GM19099 (cell line): ENCODE data around the gene NCOR2.

Experiments used
- POLR2A ChIP-seq: IDR thresholded peaks from 3 replicates; pipeline ENCODE4 v1.6.1; 2011; ENCODE audit warnings: low read depth; ENCODE audit not compliant: insufficient read length; ENCODE audit errors: extremely low read depth

The NCOR2 gene

DNA sequence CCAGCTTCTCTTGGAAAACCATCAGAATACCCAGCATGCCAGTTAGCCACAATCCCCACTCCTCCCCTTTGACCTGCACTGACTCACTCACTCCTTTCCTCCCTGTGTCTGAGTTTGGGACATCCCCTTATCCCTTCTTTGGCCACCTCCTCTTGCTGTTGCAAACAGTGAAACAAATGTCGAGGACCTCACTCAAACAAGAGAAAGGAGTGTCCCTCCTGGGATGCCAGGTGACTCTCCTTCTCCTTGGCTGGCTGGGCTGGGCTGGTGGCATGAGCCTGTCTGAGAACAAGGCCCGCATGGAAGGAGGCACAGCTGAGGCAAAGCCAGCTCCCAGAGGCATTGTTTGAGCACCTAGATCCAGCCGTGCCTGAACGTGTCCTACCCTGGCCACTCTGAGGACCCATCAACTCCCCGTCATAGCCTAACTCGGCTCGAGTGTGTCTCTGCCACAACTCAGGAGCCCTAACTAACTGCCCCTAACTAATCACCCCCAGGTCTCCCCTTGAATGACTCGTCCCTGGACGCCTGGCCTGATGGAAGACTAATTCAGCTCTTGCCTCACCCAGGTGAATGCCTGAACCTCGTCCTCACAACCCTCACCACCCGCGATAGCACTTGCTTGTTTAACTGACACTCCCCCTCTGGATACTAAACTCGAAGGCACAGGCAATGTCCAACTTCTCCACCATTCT lies 43.0 kb downstream of the NCOR2 start:
- TF ChIP-seq POLR2A, result no peak

DNA sequence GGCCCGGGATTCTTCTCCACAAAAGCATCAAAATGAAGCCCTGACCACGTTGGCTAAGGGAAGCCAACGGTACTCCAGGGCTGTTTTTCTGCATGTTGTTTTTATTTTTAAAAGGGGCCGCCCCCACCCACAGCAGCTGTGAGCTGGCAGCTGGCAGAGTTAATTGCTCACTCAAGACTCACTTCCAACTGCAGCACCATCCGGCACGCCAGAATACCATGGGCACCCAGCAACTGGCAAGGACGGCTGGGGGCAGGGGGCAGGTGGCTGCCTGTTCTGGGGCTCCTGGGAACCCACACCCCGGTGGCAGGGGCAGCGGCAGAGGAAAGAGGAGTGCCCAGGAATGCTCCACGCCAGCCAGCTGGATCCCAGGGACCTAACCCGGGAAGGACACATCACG lies 44.3 kb downstream of the NCOR2 start:
- TF ChIP-seq POLR2A, result no peak

DNA sequence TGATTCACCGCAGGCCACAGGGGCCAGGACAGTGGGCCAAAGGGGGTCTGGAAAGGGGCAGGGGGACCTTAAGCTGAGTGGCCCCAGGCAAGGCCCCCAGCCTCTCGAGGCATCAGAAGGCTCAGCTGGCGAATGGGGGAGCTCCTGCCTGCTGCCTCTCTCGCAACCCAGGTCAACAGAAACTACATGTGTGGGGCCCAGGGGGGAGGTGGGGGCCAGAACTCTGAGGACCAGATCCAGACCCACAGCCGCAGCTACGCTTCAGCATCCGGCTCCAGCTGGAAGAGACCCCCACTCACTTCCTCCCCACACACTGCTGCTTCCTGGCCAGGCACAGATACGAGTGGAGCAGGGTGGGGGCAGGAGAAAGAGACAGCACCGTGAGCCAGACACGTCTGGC lies 46.5 kb downstream of the NCOR2 start:
- TF ChIP-seq POLR2A, result no peak

DNA sequence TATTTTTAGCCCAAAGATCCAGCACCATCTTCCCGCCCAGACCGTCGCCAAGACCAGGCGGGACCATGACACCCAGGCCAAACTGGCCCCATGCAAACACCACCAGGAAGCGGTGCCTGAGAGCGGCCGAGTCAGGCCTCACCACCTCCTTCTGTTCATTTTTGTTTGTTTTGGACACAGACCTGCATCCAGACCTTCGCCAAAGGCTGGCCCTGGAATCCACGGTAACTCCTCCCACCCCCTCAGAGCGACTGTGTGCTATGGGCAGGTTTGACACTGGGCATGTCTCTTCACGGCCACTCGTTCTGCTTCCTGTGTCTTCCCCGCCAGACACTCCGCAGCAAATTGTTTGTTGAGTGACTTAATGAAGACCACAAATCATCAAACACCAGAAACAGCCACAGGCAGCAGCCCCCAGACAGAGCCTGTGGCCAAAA lies 47.1 kb downstream of the NCOR2 start:
- no peak for TF ChIP-seq POLR2A

DNA sequence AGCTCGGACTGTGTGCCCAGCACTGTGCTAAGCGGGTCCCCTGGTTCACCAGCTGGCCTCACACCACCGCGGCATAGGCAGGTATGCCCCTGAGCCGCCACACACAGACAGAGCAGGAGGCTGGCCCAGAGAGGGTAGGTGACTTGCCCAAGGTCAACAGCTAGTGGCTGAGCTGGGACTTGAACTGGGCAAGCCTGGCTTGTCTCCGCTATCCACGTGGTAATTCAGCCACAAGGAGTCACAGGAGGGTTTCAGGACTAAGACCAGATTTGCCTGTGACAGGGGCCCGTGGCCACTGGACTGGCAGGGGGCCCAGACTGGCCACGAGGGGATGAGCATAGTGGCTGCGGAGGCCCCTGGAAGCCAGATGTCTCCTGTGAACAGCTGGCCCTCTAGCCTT lies 47.7 kb downstream of the NCOR2 start:
- TF ChIP-seq POLR2A, result no peak

DNA sequence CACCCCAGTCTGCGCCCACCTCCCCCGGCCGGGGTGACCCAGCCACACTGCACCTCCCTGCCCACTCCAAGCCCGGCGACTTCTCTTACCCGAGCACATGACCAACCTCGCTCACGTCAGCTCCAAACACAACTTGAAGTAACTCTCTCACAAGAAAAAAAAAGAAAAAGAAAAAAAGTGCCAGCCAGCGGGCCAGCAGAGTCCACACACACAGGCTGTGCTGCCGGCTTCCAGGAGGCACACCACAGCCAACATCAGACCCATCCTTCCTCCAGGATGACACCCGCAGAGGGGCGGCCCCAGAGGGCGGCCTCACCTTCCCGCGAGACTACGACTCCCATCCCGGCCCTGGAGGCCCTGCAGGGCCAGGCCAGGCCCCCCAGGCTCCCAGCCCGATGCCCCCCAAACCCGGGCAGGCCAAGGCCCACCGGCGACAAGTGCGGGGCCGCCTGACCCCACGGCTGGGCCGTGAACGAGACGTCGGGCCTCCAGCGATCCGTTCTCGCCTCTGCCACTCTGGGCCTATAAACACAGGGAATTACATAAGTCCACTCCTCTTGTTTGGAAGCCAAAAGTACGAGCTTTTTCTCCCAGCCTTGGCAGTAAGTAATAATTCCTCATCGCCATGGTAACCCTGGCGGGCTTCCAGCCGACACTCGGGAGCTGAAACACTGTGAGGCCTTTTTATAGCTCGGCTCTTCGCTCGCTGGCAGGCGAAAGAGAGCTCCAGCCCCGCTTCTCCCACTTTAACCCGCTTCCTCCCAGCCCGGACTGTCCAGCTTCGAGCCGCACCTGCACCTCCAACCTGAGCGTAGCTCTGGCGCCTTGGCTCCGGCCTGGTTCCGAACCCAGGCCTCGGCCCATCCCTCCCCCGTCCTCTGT lies 49.1 kb downstream of the NCOR2 start:
- no peak for TF ChIP-seq POLR2A
